GM12878 (cell line): Measurements from ENCODE around the gene ADH6. TPM values are rescaled to one million over a fixed set of nuclear protein-coding genes. Genes with fewer than 3 reads are reported as not detected.

ENCODE experiments used
- ATAC-seq: fragments of 200-7000 bp; cut with Tn5 transposase; 3 replicates; pipeline ENCODE4 v1.9.1; 2020; ENCODE audit warnings: mild to moderate bottlenecking, moderate library complexity
- BruUV-seq: library from RNA; stranded (reverse); fragments of 400-500 nt; replicated peaks from 2 replicates; lab custom pipeline; 2021; lab: Mats Ljungman, UMichigan
- CTCF ChIA-PET: fragments of 300-600 bp; sonication (Branson Sonifier 250); formaldehyde crosslinking; extraction: SDS; loops from one replicate; lab custom pipeline; 2021; ENCODE audit warnings: inconsistent platforms; lab: Yijun Ruan, JAX
- POLR2A ChIA-PET: fragments of 350-600 bp; formaldehyde crosslinking; extraction: SDS; loops from one replicate; lab custom pipeline; 2021; ENCODE audit warnings: inconsistent platforms; lab: Charles Lee
- RAD21 ChIA-PET: fragments of 300-600 bp; sonication (Branson Sonifier 250); formaldehyde crosslinking; loops from one replicate; lab custom pipeline; 2023; ENCODE audit warnings: antibody characterized with exemption; ENCODE audit not compliant: unreplicated experiment; lab: Charles Lee
- SMC1A ChIA-PET: fragments of 300-600 bp; sonication (Branson Sonifier 250); formaldehyde crosslinking; loops from one replicate; lab custom pipeline; 2023; ENCODE audit not compliant: unreplicated experiment, uncharacterized antibody; lab: Charles Lee
- DNase-seq: peaks from one replicate; pipeline ENCODE4 v3.0.0-alpha.2; 2011; ENCODE audit warnings: low read depth, low spot score
- FAIRE-seq: peaks from 3 replicates; lab custom pipeline; 2011; peaks lifted over from hg19 to GRCh38; lab: Jason Lieb, UNC
- H2AFZ ChIP-seq: 2 replicates; pipeline ENCODE4 v1.6.0; 2011; ENCODE audit warnings: low read depth, low read length, control low read depth; ENCODE audit not compliant: control insufficient read depth
- H3K27ac ChIP-seq: 2 replicates; pipeline ENCODE4 v1.5.1; 2011; ENCODE audit warnings: control low read depth; ENCODE audit not compliant: control insufficient read depth, insufficient read depth
- H3K27me3 ChIP-seq, 2 experiments: replicated peaks in 1 of 2; 2 replicates each; pipeline versions ENCODE4 v1.6.0 to v1.6.1; 2011; ENCODE audit warnings: low read length in 1 of 2; ENCODE audit not compliant: control insufficient read depth in 2 of 2, insufficient read depth in 2 of 2
- H3K36me3 ChIP-seq, 2 experiments: 2 replicates each; pipeline ENCODE4 v1.5.1; 2011; ENCODE audit warnings: low read length in 1 of 2; ENCODE audit not compliant: control insufficient read depth in 2 of 2, insufficient read depth in 2 of 2
- H3K4me1 ChIP-seq: 2 replicates; pipeline ENCODE4 v1.6.1; 2011; ENCODE audit warnings: mild to moderate bottlenecking, low read length, moderate library complexity, mixed read lengths; ENCODE audit not compliant: control insufficient read depth, insufficient read depth
- H3K4me2 ChIP-seq: 2 replicates; pipeline ENCODE4 v1.6.0; 2011; ENCODE audit warnings: control low read depth; ENCODE audit not compliant: control insufficient read depth, insufficient read depth
- H3K4me3 ChIP-seq: fragments of 200-600 bp; sonication (generic); 2 replicates; pipeline ENCODE4 v1.5.1; 2016
- H3K79me2 ChIP-seq: 2 replicates; pipeline ENCODE4 v1.6.0; 2011; ENCODE audit warnings: low read length; ENCODE audit not compliant: control insufficient read depth, insufficient read depth
- H3K9ac ChIP-seq: 2 replicates; pipeline ENCODE4 v1.8.0; 2011; ENCODE audit warnings: low read length, control low read depth, mixed read lengths; ENCODE audit not compliant: control insufficient read depth, insufficient read depth
- H3K9me3 ChIP-seq: replicated peaks from 3 replicates; pipeline ENCODE4 v1.5.1; 2011; ENCODE audit warnings: mild to moderate bottlenecking, low read length; ENCODE audit not compliant: control insufficient read depth, insufficient read depth
- H4K20me1 ChIP-seq: 2 replicates; pipeline ENCODE4 v1.6.0; 2011; ENCODE audit not compliant: control insufficient read depth, insufficient read depth
- ASH2L ChIP-seq: fragments of 300-600, 200-600 bp; sonication (generic); IDR thresholded peaks from 2 replicates; pipeline ENCODE4 v1.6.1; 2017; ENCODE audit warnings: low read depth, mild to moderate bottlenecking, borderline replicate concordance
- BCL11A ChIP-seq: IDR thresholded peaks from 2 replicates; pipeline ENCODE4 v1.6.1; 2011; ENCODE audit warnings: low read depth, low read length
- CBFB ChIP-seq: IDR thresholded peaks from 2 replicates; pipeline ENCODE4 v1.6.1; 2016; ENCODE audit warnings: antibody characterized with exemption, low read depth
- CBX5 ChIP-seq: sonication (generic); IDR thresholded peaks from 2 replicates; pipeline ENCODE4 v1.6.1; 2016; ENCODE audit warnings: low read depth, moderate library complexity, mild to moderate bottlenecking, inconsistent platforms
- CTCF ChIP-seq, 3 experiments: IDR thresholded peaks in 2 of 3; conservative IDR thresholded peaks in 1 of 3; 2 replicates each; pipeline ENCODE4 v1.5.1; 2011; ENCODE audit warnings: low read depth in 3 of 3, low read length in 3 of 3, mild to moderate bottlenecking in 3 of 3, control low read depth in 2 of 3, moderate library complexity in 2 of 3, inconsistent platforms in 1 of 3, mixed read lengths in 1 of 3; ENCODE audit not compliant: control insufficient read depth in 2 of 3, insufficient read depth in 1 of 3; ENCODE audit errors: extremely low read depth in 1 of 3
- EED ChIP-seq: sonication (generic); IDR thresholded peaks from 2 replicates; pipeline ENCODE4 v1.6.1; 2016; ENCODE audit warnings: antibody characterized with exemption, low read depth
- ELK1 ChIP-seq: IDR thresholded peaks from 2 replicates; pipeline ENCODE4 v1.6.1; 2012; ENCODE audit warnings: low read depth, low read length, improper control_type of control experiment
- EZH2 ChIP-seq: IDR thresholded peaks from 2 replicates; pipeline ENCODE4 v1.6.1; 2012; ENCODE audit warnings: low read depth, mild to moderate bottlenecking, control low read depth, inconsistent platforms, low read length, borderline replicate concordance; ENCODE audit not compliant: control insufficient read depth
- FOXM1 ChIP-seq: IDR thresholded peaks from 2 replicates; pipeline ENCODE4 v1.6.1; 2012; ENCODE audit warnings: low read depth, mild to moderate bottlenecking, inconsistent platforms, low read length, moderate library complexity
- IKZF2 ChIP-seq, 2 experiments: fragments of 450-650 bp; IDR thresholded peaks; 2 replicates each; pipeline ENCODE4 v1.6.1; 2017; ENCODE audit warnings: mild to moderate bottlenecking in 2 of 2, moderate library complexity in 2 of 2
- IRF3 ChIP-seq: fragments of 450-650 bp; IDR thresholded peaks from 2 replicates; pipeline ENCODE4 v1.6.1; 2014; ENCODE audit warnings: mild to moderate bottlenecking
- MAX ChIP-seq: IDR thresholded peaks from 2 replicates; pipeline ENCODE4 v1.6.1; 2012; ENCODE audit warnings: low read depth, low read length, improper control_type of control experiment
- NR2C2 ChIP-seq: IDR thresholded peaks from 2 replicates; pipeline ENCODE4 v1.6.1; 2011; ENCODE audit warnings: borderline replicate concordance, low read depth; ENCODE audit not compliant: control insufficient read depth, insufficient read length
- SMARCA5 ChIP-seq: fragments of 450-650 bp; IDR thresholded peaks from 2 replicates; pipeline ENCODE4 v1.6.1; 2017; ENCODE audit warnings: mild to moderate bottlenecking
- SMC3 ChIP-seq: IDR thresholded peaks from 2 replicates; pipeline ENCODE4 v1.6.1; 2011; ENCODE audit warnings: low read length, improper control_type of control experiment, borderline replicate concordance
- SPI1 ChIP-seq: IDR thresholded peaks from 2 replicates; pipeline ENCODE4 v1.6.1; 2011; ENCODE audit warnings: low read depth, mild to moderate bottlenecking, low read length, moderate library complexity, borderline replicate concordance; ENCODE audit not compliant: insufficient read depth
- SUZ12 ChIP-seq: fragments of 200-600 bp; sonication (generic); IDR thresholded peaks from one replicate; pipeline ENCODE4 v1.6.1; 2018; ENCODE audit warnings: antibody characterized with exemption, mild to moderate bottlenecking; ENCODE audit not compliant: unreplicated experiment
- TBL1XR1 ChIP-seq: IDR thresholded peaks from 2 replicates; pipeline ENCODE4 v1.6.1; 2012; ENCODE audit warnings: low read depth, low read length, improper control_type of control experiment
- USF1 ChIP-seq: IDR thresholded peaks from 2 replicates; pipeline ENCODE4 v1.6.1; 2011; ENCODE audit warnings: borderline replicate concordance, low read depth, mild to moderate bottlenecking, moderate library complexity, mixed read lengths, low read length; ENCODE audit not compliant: insufficient read depth; ENCODE audit errors: extremely low read length
- WGBS: methylation state at CpG from one replicate; pipeline ENCODE4 v1.1.6; 2016; ENCODE audit warnings: low lambda C conversion rate; ENCODE audit not compliant: insufficient replicate concordance, insufficient coverage; ENCODE audit errors: missing lambda C conversion rate; 5-methylcytosine and 5-hydroxymethylcytosine counted together
- in situ Hi-C: fragments of 300-500 bp; cut with MboI; formaldehyde crosslinking; loops from 9 replicates; pipeline ENCODE4 v1.14.3; 2018; ENCODE audit warnings: mixed read lengths
- intact Hi-C: fragments of 100-400 bp; cut with micrococcal nuclease; formaldehyde crosslinking; loops from one replicate; pipeline ENCODE4 v1.14.2; 2022; ENCODE audit not compliant: unreplicated experiment
- polyA plus RNA-seq, 11 experiments: library from polyadenylated mRNA; depleted of rRNA in 4 of 11; unstranded in 6 of 11; stranded (reverse) in 5 of 11; fragments of >200 nt; fragmentation: Nextera tagmentation in 4 of 11; fragmentation: Illumina TruSeq in 1 of 11; extraction: Ambion mirVana in 4 of 11; extraction: Trizol in 1 of 11; gene quantifications; 1 replicate in 1 of 11; 2 replicates in 10 of 11; pipeline versions ENCODE4 v1.2.1 to v1.2.3, GENCODE V29; 2011 to 2016; ENCODE audit warnings: inconsistent platforms in 2 of 11, missing spikeins in 2 of 11, low read depth in 1 of 11
- total RNA-seq, 4 experiments: library from RNA; depleted of rRNA in 3 of 4; stranded (reverse); fragments of >200 nt in 3 of 4; fragmentation: Illumina TruSeq in 1 of 4; extraction: Trizol in 1 of 4; gene quantifications; 2 replicates each; pipeline versions ENCODE4 v1.2.1 to v1.2.3, GENCODE V29; 2013 to 2021

ADH6 gene
- total and polyA plus RNA-seq, 10 of the 15 experiments (the other 5 are each of a cell fraction or from before 2014, with no cell fraction given) = 0.03 to 0.16 TPM; not detected in 8

GRCh38 chr4:99200138-99200537 is 18.9 kb downstream of the ADH6 start:
- H3K9me3 ChIP-seq = no peaks in the 10 kb centered on the region
- H3K9ac ChIP-seq = no peak overlapping the region
- intact Hi-C loops = no loop called here
- no peak overlapping the region for H2AFZ ChIP-seq
- DNase-seq (no peak), FAIRE-seq (no peak), ATAC-seq (no peak)
- no peak overlapping the region for H3K4me2 ChIP-seq
- ChIA-PET POLR2A (no interaction called here), RAD21 (no interaction called here), SMC1A (no interaction called here), CTCF (interaction anchor here (0.8 kb wide), 1 partner anchor 205 kb away, joined by 3 read pairs; the partner anchor contains the start of gene METAP1)
- no peak overlapping the region for H3K4me3 ChIP-seq
- in situ Hi-C loops = no loop called here
- BruUV-seq = no TSS peak
- H3K79me2 ChIP-seq = no peaks in the 10 kb centered on the region
- TF ChIP-seq SPI1 (no peak), EED (no peak), USF1 (no peak), BCL11A (no peak), SMC3 (no peak), SMARCA5 (no peak), SUZ12 (no peak), FOXM1 (no peak), CTCF (IDR thresholded peaks at IDR 0.05 in 2 of 3, conservative IDR thresholded peaks at IDR 0.05 in 1 of 3; ENCODE audit: control insufficient read depth in 2 of 3, extremely low read depth in 1 of 3, insufficient read depth in 1 of 3, low read depth in 3 of 3, low read length in 3 of 3) (no peak), IRF3 (no peak), ASH2L (no peak), CBX5 (no peak), ELK1 (no peak), IKZF2 (IDR thresholded peaks at IDR 0.05) (no peak), CBFB (no peak), MAX (no peak), TBL1XR1 (no peak), EZH2 (no peak), NR2C2 (no peak)
- no peaks in the 10 kb centered on the region for H3K4me1 ChIP-seq
- H3K36me3 ChIP-seq = no peaks in the 10 kb centered on the region
- H3K27ac ChIP-seq = no peak overlapping the region
- WGBS = 26% methylated on average over 1 of the region's 1 CpG
- H3K27me3 ChIP-seq = no peaks in the 10 kb centered on the region
- H4K20me1 ChIP-seq = no peaks in the 10 kb centered on the region
